Ectodermal cell (in vitro differentiated cells): ENCODE data around the gene SRL.
"Not testable (repeated sequence)": the region's sequence is repeated elsewhere in the genome, so short reads cannot be mapped to it uniquely, and the experiment has no call there.

Source experiments
- H3K27ac ChIP-seq: 2 replicates; pipeline ENCODE4 v1.7.0; 2013; ENCODE audit warnings: mild to moderate bottlenecking, low read depth, low read length; ENCODE audit not compliant: insufficient read depth, poor library complexity, severe bottlenecking
- H3K27me3 ChIP-seq: 2 replicates; pipeline ENCODE4 v1.7.0; 2013; ENCODE audit warnings: mild to moderate bottlenecking, low read length; ENCODE audit not compliant: insufficient read depth, control insufficient read depth, poor library complexity, severe bottlenecking
- H3K36me3 ChIP-seq: one replicate; pipeline ENCODE4 v1.7.0; 2013; ENCODE audit warnings: low read length; ENCODE audit not compliant: control insufficient read depth, insufficient read depth
- H3K4me1 ChIP-seq: one replicate; pipeline ENCODE4 v1.7.0; 2013; ENCODE audit warnings: low read length; ENCODE audit not compliant: control insufficient read depth, insufficient read depth
- H3K4me3 ChIP-seq: 2 replicates; pipeline ENCODE4 v1.7.0; 2013; ENCODE audit warnings: low read depth, low read length, control low read depth; ENCODE audit not compliant: insufficient read depth
- H3K9me3 ChIP-seq: 2 replicates; pipeline ENCODE4 v1.7.0; 2013; ENCODE audit warnings: mild to moderate bottlenecking, low read length, moderate library complexity; ENCODE audit not compliant: control insufficient read depth
- WGBS, 2 experiments: methylation state at CpG; one replicate each; pipeline ENCODE4 v1.1.7; 2013; ENCODE audit warnings: missing lambda C conversion rate in 2 of 2; 5-methylcytosine and 5-hydroxymethylcytosine counted together

Gene SRL

DNA sequence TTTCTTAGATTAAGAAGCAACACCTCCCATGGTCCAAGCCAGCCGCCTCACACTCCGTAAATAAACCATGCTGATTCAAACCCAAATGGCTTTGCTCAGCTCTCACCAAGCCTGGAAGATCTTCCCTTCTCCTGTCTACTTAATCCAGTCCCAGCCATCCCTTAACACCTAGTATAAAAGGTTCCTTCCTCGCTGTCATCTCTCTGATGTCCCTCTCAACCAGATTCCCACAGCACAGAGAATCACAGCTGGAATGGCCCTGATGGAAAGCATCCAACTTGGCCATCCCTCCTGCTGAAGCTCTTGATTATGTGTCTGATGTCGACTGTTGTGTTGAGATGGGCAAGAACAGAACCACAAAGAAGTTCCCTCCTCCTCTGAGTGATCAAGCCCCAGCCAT is 75.1 kb downstream of the SRL start:
- Histone ChIP-seq H3K4me3 (no peak overlapping the region), H3K36me3 (no peaks in the 10 kb centered on the region), H3K4me1 (no peaks in the 10 kb centered on the region), H3K9me3 (no peaks in the 10 kb centered on the region), H3K27ac (no peak overlapping the region), H3K27me3 (no peaks in the 10 kb centered on the region)
- WGBS, 2 experiments = 92 to 94% methylated on average over 4 of the region's 4 CpGs

DNA sequence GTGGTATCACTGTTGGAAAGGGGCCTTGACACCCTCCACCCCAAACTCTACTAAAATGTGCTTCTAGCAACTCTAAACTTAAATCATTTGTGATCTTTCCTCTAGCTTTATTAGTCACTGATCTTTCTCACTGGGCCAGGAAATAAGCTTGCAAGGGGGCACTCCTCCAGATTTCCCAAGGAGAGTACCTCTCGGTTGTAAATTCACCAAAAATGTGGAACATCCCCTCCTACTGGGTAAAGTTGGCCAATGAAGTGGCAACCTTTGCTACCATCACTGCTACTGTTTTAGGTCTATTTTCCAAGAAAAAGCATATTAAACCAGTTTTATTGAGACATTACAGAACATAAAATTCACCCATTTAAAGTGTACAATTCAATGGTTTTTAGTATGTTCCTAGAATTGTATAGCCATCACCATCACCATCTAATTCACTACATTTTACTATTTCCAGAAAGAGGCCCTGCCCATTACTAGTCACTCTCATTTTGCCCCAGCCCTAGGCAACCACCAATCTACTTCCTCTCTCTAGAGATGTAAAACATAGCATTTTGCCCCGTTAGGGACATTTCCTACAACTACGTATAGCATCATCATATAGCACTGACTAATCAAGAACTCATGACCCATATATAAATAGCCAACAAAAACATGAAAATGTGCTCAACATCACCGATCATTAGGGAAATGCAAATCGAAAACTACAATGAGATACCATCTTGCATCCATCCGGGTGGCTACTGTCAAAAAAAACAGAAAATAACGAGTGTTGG is 81.0 kb downstream of the SRL start:
- no peak overlapping the region for H3K27ac ChIP-seq
- 90% methylated on average over 7 of the region's 7 CpGs for WGBS, 2 experiments
- no peaks in the 10 kb centered on the region for H3K27me3 ChIP-seq
- H3K4me3 ChIP-seq = no peak overlapping the region
- no peaks in the 10 kb centered on the region for H3K4me1 ChIP-seq
- H3K36me3 ChIP-seq = no peaks in the 10 kb centered on the region
- no peaks in the 10 kb centered on the region for H3K9me3 ChIP-seq

DNA sequence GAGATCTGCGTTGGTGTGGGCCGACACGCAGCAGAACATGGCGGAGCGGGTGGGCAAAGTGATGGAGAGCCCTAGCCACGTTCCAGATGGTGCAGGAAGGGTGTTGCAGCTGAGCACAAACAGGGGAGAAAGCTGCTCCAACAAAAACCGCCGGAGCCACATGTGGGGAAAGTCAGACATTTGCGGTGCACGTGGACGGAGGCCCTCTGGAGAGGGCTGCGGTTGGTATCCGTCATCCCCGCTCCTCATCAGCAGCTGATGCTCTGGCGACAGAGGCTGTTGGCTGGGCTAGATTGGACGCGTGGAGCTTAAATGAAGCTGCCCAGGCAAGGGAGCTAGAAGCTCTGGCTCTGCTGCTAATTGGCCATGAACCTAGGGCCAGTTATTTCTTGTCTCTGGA is 82.2 kb downstream of the SRL start:
- H3K36me3 ChIP-seq = no peaks in the 10 kb centered on the region
- no peaks in the 10 kb centered on the region for H3K9me3 ChIP-seq
- no peak overlapping the region for H3K4me3 ChIP-seq
- no peak overlapping the region for H3K27ac ChIP-seq
- no peaks in the 10 kb centered on the region for H3K27me3 ChIP-seq
- 91 to 92% methylated on average over 17 of the region's 17 CpGs for WGBS, 2 experiments
- no peaks in the 10 kb centered on the region for H3K4me1 ChIP-seq

DNA sequence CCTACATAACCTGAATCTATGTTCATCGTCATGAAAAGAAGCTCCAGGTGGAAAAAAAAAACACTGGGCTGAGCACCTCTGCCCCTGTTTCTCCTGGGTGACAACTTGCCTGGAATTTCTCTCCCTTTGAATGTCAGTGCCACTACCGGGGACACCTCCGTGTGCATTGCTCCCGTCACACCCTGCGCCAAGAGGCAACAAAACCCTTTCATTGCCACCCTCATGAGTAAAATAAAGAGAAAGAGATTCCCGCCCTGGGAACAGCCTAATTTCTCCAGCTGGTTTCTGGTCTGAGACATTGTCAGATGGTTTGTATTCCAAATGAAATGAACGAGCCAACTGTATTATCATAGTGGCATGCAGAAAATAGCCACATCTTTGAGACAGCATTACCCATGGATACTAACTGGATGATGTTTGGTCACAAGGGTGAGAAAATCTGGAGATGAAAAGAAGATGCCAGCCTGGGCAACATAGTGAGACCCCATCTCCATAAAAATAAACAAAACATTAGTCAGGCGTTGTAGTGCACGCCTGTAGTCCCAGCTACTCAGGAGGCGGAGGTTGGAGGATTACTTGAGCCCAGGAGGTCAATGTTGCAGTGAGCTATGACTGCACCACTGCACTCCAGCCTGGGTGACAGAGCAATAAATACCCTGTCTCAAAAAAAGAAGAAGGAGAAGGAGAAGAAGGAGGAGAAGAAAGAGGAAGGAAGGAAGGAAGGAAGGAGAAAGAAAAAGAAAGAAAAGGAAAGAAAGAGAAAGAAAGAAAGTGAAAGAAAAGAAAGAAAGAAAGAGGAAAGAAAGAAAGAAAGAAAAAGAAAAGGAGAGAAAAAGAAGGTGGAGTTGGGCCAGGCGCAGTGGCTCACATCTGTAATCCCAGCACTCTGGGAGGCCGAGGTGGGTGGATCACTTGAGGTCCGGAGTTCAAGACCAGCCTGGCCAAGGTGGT is 83.5 kb downstream of the SRL start:
- H3K36me3 ChIP-seq = no peaks in the 10 kb centered on the region
- H3K4me3 ChIP-seq = no peak overlapping the region
- no peaks in the 10 kb centered on the region for H3K4me1 ChIP-seq
- H3K27me3 ChIP-seq = no peaks in the 10 kb centered on the region
- WGBS, 2 experiments = 89 to 91% methylated on average over 13 of the region's 13 CpGs
- no peak overlapping the region for H3K27ac ChIP-seq
- H3K9me3 ChIP-seq = no peaks in the 10 kb centered on the region

DNA sequence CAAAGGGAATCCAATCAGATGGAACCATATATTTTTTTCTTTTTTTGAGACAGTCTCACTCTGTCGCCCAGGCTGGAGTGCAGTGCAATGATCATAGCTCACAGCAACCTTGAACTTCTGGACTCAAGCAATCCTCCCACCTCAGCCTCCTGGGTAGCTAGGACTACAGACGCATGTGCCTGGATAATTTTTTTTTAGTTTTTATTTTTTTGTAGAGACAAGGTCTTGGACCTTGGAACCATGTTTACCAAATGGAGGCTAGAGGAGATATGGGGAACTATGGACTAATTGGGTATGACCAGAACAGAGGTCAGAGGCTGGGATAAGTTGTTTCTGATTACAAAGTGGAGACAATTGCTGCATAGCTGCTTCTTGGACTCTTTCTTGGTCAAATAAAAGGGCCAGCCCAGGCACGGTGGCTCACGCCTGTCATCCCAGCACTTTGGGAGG is 84.5 kb downstream of the SRL start:
- Histone ChIP-seq H3K4me3 (no peak overlapping the region), H3K4me1 (no peaks in the 10 kb centered on the region), H3K9me3 (no peaks in the 10 kb centered on the region), H3K27ac (no peak overlapping the region), H3K27me3 (no peaks in the 10 kb centered on the region), H3K36me3 (no peaks in the 10 kb centered on the region)
- 90 to 96% methylated on average over 4 of the region's 4 CpGs for WGBS, 2 experiments

DNA sequence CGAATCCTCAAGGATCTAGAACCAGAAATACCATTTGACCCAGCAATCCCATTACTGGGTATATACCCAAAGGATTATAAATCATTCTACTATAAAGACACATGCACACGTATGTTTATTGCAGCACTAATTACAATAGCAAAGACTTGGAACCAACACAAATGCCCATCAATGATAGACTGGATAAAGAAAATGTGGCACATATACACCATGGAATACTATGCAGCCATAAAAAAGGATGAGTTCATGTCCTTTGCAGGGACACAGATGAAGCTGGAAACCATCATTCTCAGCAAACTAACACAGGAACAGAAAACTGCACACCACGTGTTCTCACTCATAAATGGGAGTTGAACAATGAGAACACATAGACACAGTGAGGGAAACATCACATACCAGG is 85.4 kb downstream of the SRL start:
- not testable (repeated sequence) for H3K4me3 ChIP-seq, H3K4me1 ChIP-seq, H3K9me3 ChIP-seq, H3K27ac ChIP-seq, H3K27me3 ChIP-seq, H3K36me3 ChIP-seq
- WGBS, 2 experiments = 83 to 94% methylated on average over 2 of the region's 3 CpGs

DNA sequence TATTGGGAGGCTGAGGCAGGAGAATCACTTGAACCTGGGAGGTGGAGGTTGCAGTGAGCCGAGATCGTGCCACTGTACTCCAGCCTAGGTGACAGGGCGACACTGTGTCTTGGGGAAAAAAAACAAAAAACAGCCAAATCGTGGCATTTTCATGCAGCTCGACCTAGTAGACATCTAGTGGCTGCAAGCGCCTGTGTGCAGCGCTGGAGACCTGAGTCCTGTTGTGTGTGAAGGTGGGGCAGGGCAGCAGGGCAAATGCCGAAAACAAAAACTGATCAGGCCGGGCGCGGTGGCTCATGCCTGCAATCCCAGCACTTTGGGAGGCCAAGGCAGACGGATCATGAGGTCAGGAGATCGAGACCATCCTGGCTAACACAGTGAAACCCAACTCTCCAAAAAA is 88.5 kb downstream of the SRL start:
- not testable (repeated sequence) for H3K36me3 ChIP-seq, H3K4me3 ChIP-seq, H3K4me1 ChIP-seq, H3K9me3 ChIP-seq, H3K27me3 ChIP-seq, H3K27ac ChIP-seq
- WGBS, 2 experiments = 94 to 95% methylated on average over 13 of the region's 13 CpGs

DNA sequence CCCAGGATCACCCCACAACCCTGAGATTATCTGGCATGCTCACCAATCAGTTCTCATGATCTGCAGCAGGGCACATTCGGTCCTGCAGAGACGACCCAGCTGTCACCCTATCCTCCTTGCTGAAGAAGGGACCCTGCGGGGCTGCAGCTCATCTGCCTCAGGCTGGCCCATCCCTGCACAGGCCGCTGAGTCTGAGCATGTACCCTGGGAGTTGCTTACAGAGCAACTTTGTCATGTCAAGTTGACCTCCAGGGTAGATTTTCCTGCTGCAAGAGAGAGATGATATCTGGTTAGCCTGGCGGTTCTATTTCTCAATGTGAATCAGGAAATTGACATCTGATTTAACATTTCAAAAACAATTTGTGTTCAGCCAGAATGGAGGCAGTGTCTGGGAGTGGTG is 89.6 kb downstream of the SRL start:
- no peaks in the 10 kb centered on the region for H3K27me3 ChIP-seq
- no peaks in the 10 kb centered on the region for H3K4me1 ChIP-seq
- H3K9me3 ChIP-seq = no peaks in the 10 kb centered on the region
- WGBS, 2 experiments = 78 to 81% methylated on average over 5 of the region's 5 CpGs
- H3K4me3 ChIP-seq = no peak overlapping the region
- no peak overlapping the region for H3K27ac ChIP-seq
- H3K36me3 ChIP-seq = no peaks in the 10 kb centered on the region

DNA sequence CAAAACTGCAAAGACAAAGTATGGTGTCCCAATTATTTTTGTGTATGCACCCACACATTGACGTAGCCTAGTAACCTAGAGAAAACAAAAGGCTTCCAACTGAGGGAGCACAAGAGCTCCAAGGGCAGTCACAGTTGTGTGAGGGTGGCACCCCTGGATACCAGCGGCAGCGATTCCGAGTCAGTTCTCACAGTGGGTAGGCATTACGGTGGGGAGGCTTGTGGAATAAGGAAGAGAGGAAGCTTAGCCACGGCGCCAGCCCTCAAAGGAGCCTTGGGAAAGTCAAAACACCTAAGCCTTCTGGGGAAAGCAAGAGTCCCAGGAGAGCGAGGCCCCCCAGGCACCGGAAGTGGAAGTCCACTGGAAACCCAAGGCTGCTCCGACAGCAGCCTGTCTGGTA is 94.6 kb downstream of the SRL start:
- no peak overlapping the region for H3K27ac ChIP-seq
- WGBS, 2 experiments = 77 to 80% methylated on average over 10 of the region's 10 CpGs

DNA sequence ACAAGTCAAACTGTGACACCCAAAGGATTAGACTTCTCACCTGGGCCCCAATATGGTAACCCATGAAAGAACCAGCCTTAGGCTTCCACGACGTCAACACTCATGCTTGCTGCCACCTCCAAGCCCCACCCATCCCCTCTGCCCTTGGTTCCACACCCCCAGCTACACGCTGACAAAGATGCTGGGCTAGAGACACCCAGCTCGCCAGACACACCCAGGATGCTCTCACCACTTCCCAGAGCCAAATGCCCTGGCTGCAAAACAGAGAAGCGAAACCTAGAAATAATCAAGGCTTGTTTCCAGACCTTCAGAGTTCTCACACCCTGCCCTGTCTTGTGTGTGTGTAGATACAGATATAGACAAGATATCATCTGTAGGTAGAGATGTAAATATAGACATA is 99.6 kb downstream of the SRL start:
- Histone ChIP-seq H3K9me3 (no peaks in the 10 kb centered on the region), H3K27me3 (no peaks in the 10 kb centered on the region), H3K27ac (no peak overlapping the region), H3K4me1 (no peaks in the 10 kb centered on the region), H3K4me3 (no peak overlapping the region), H3K36me3 (no peaks in the 10 kb centered on the region)
- 94% methylated on average over 5 of the region's 5 CpGs for WGBS, 2 experiments

More for the DNA sequence above, 94.6 kb downstream of the SRL start:
- Histone ChIP-seq H3K4me3 (no peak overlapping the region), H3K4me1 (no peaks in the 10 kb centered on the region), H3K36me3 (no peaks in the 10 kb centered on the region), H3K27me3 (no peaks in the 10 kb centered on the region), H3K9me3 (no peaks in the 10 kb centered on the region)
